Fibroblast of skin of abdomen (primary cell): ENCODE measurements around the gene IL17RE.

Experiments used
- DNase-seq: peaks from one replicate; pipeline ENCODE4 v3.0.0-alpha.2; 2013

The IL17RE gene

DNA sequence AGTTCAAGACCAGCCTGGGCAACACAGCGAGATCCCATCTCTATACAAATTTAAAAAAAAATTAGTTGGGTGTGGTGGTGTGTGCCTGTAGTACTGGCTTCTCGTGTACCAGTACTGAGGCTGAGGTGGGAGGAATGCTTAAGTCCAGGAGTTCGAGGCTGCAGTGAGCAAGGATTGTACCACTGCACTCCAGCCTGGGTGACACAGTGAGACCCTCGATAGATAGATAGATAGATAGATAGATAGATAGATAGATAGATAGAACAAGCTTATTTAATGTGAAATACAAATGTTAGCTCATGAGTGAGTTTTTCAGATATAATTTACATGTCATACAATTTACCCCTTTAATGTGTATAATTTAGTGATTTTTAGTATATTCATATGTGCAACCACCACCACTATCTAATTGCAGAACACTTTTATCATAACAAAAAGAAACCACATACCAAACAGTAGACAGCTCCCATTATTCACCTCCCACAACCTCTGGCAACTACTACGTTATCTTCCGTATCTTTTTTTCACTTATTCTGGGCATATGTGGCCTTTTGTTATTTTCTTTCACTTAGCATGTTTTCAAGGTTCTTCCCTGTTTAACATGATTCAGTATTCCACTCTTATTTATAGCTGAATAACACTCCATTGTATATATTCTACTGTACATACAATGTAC lies 62.7 kb downstream of the IL17RE start:
- DNase-seq: no peak
